Fibroblast of gingiva (primary cell): ENCODE data around the gene CPTP.

Experiments used
- DNase-seq: peaks from one replicate; pipeline ENCODE4 v3.0.0-alpha.2; 2011; ENCODE audit warnings: low read depth

CPTP gene

GRCh38 chr1:1320666-1321448 is 3.7 kb upstream of the CPTP start:
- no peak for DNase-seq

- DNase-seq, result no peak
Measured at GRCh38 chr1:1321477-1321876, 3.1 kb upstream of the CPTP start.

- DNase-seq, result no peak
Measured at GRCh38 chr1:1322418-1322817, 2.2 kb upstream of the CPTP start.

GRCh38 chr1:1322952-1323351 is 1.6 kb upstream of the CPTP start:
- no peak for DNase-seq

GRCh38 chr1:1324084-1324523 is 498 bp upstream of the CPTP start:
- DNase-seq, result no peak

GRCh38 chr1:1325288-1326074 is 879 bp downstream of the CPTP start:
- DNase-seq, result no peak

- no peak for DNase-seq
Measured at GRCh38 chr1:1326075-1326605, 1.5 kb downstream of the CPTP start.

GRCh38 chr1:1327291-1327690 is 2.7 kb downstream of the CPTP start:
- DNase-seq, result no peak

- DNase-seq, result no peak
Measured at GRCh38 chr1:1328254-1328653, 3.7 kb downstream of the CPTP start.

GRCh38 chr1:1329304-1330210 is 5.0 kb downstream of the CPTP start:
- no peak for DNase-seq

- DNase-seq, result no peak
Measured at GRCh38 chr1:1330366-1331067, 5.9 kb downstream of the CPTP start.

GRCh38 chr1:1331068-1331965 is 6.7 kb downstream of the CPTP start, which contains the start of gene TAS1R3:
TAS1R3 (plus strand) TSS chr1:1331280; CDS start chr1:1331346, 66 bp downstream.
- peak; percentile 53 for DNase-seq

- no peak for DNase-seq
Measured at GRCh38 chr1:1332031-1332755, 7.6 kb downstream of the CPTP start.

- DNase-seq, result no peak
Measured at GRCh38 chr1:1332774-1333480, 8.3 kb downstream of the CPTP start.

- no peak for DNase-seq
Measured at GRCh38 chr1:1333551-1334241, 9.1 kb downstream of the CPTP start.

- DNase-seq, result no peak
Measured at GRCh38 chr1:1334835-1335234, 10.2 kb downstream of the CPTP start.

GRCh38 chr1:1335283-1335682 is 10.7 kb downstream of the CPTP start:
- DNase-seq, result no peak

- no peak for DNase-seq
Measured at GRCh38 chr1:1335792-1336248, 11.2 kb downstream of the CPTP start.
